Colonic mucosa (tissue), 4 donors: ENCODE data around the gene INHBE. TPM values are rescaled to one million over a fixed set of nuclear protein-coding genes. Genes with fewer than 3 reads are reported as not detected.
"Not testable (repeated sequence)": the region's sequence is repeated elsewhere in the genome, so short reads cannot be mapped to it uniquely, and the experiment has no call there.

Source experiments
- DNase-seq: peaks from one replicate; pipeline ENCODE4 v3.0.0-alpha.2; 2020
- H3K27ac ChIP-seq: fragments of 200-600 bp; one replicate; pipeline ENCODE4 v1.8.0; 2021
- H3K27me3 ChIP-seq: fragments of 200-600 bp; one replicate; pipeline ENCODE4 v1.8.0; 2021
- H3K36me3 ChIP-seq: fragments of 200-600 bp; one replicate; pipeline ENCODE4 v1.8.0; 2021
- H3K4me1 ChIP-seq: fragments of 200-600 bp; one replicate; pipeline ENCODE4 v1.8.0; 2021; ENCODE audit warnings: mild to moderate bottlenecking
- H3K4me3 ChIP-seq: fragments of 200-600 bp; one replicate; pipeline ENCODE4 v1.8.0; 2021
- H3K9ac ChIP-seq, 2 donors: one replicate each; pipeline ENCODE4 v1.7.0; 2013; ENCODE audit warnings: control low read depth in 2 of 2, low read depth in 2 of 2, low read length in 2 of 2
- H3K9me3 ChIP-seq: fragments of 200-600 bp; one replicate; pipeline ENCODE4 v1.8.0; 2021
- CTCF ChIP-seq: fragments of 200-600 bp; IDR thresholded peaks from one replicate; pipeline ENCODE4 v1.8.0; 2022; ENCODE audit warnings: antibody characterized with exemption, mild to moderate bottlenecking
- intact Hi-C: fragments of 100-400 bp; cut with DNase I; formaldehyde crosslinking; loops from one replicate; pipeline ENCODE4 v1.14.1; 2022
- total RNA-seq, 2 donors: library from RNA; stranded (reverse); fragmentation: NEBNext Ultra II Directional in 1 of 2; extraction: Animal tissue kit (Norgen Biotek cat#: 25700) in 1 of 2; gene quantifications; one replicate each; pipeline ENCODE4 v1.2.1, GENCODE V29; 2021
- donor health status: healthy.
- donor health status: DM: no; HTN: no; CAD: no.
- donor health status: DM: no; HTN: no; CAD: no.

The INHBE gene
- total RNA-seq, 2 donors from 2014 or later, result 0.22 TPM; not detected in 1

GRCh38 chr12:57491393-57492280, 36.5 kb downstream of the INHBE start:
- intact Hi-C loops, result no loop called here
- TF ChIP-seq CTCF, result no peak
- Histone ChIP-seq H3K27me3 (no peaks in the 10 kb centered on the region), H3K27ac (no peak overlapping the region), H3K4me3 (no peak overlapping the region), H3K4me1 (peaks cover 8% of the 10 kb centered on the region), H3K36me3 (peaks cover 9% of the 10 kb centered on the region), H3K9me3 (no peaks in the 10 kb centered on the region), H3K9ac (no peak overlapping the region)
- DNase-seq, result no peak

GRCh38 chr12:57495051-57495701, 40.1 kb downstream of the INHBE start:
- H3K36me3 ChIP-seq, H3K9ac ChIP-seq, H3K27me3 ChIP-seq, intact Hi-C loops, H3K9me3 ChIP-seq, H3K27ac ChIP-seq, H3K4me1 ChIP-seq, DNase-seq, H3K4me3 ChIP-seq: not testable (repeated sequence)

- intact Hi-C loops, result no loop called here
- H3K9me3 ChIP-seq, result no peaks in the 10 kb centered on the region
- no peak for DNase-seq
- TF ChIP-seq CTCF, result no peak
- H3K9ac ChIP-seq, result no peak overlapping the region
- no peaks in the 10 kb centered on the region for H3K36me3 ChIP-seq
- no peak overlapping the region for H3K4me3 ChIP-seq
- no peaks in the 10 kb centered on the region for H3K4me1 ChIP-seq
- no peak overlapping the region for H3K27ac ChIP-seq
- no peaks in the 10 kb centered on the region for H3K27me3 ChIP-seq
These were observed 41.7 kb downstream of the INHBE start for GRCh38 chr12:57496822-57497221.

- DNase-seq, result no peak
- Histone ChIP-seq H3K27ac (no peak overlapping the region), H3K4me3 (no peak overlapping the region), H3K27me3 (no peaks in the 10 kb centered on the region), H3K9ac (no peak overlapping the region), H3K9me3 (no peaks in the 10 kb centered on the region), H3K36me3 (no peaks in the 10 kb centered on the region), H3K4me1 (no peaks in the 10 kb centered on the region)
- intact Hi-C loops, result no loop called here
- no peak for TF ChIP-seq CTCF
These were observed 42.4 kb downstream of the INHBE start for GRCh38 chr12:57497223-57498131.

- no peaks in the 10 kb centered on the region for H3K9me3 ChIP-seq
- intact Hi-C loops, result no loop called here
- H3K27me3 ChIP-seq, result no peaks in the 10 kb centered on the region
- no peak overlapping the region for H3K27ac ChIP-seq
- H3K4me1 ChIP-seq, result no peaks in the 10 kb centered on the region
- DNase-seq, result no peak
- no peak overlapping the region for H3K4me3 ChIP-seq
- no peak for TF ChIP-seq CTCF
- H3K36me3 ChIP-seq, result no peaks in the 10 kb centered on the region
- H3K9ac ChIP-seq, result no peak overlapping the region
These were observed 43.0 kb downstream of the INHBE start for GRCh38 chr12:57498132-57498502.
